Measurements from ENCODE around the gene BCOR. TPM values are rescaled to one million over a fixed set of nuclear protein-coding genes. Genes with fewer than 3 reads are reported as not detected.

The BCOR gene
- total and polyA plus RNA-seq, 2 of the 13 experiments (the other 11 are each of a cell fraction or from before 2014, with no cell fraction given): 14.3 to 15.2 TPM

GRCh38 chrX:40003428-40004245 lies 94.1 kb downstream of the BCOR start (continued):
- TF ChIP-seq GRHL1 (CRISPR knock-in tag; conservative IDR thresholded peaks at IDR 0.05) (no peak), RNF219 (CRISPR knock-in tag; IDR thresholded peaks at IDR 0.05) (no peak), HINFP (CRISPR knock-in tag; IDR thresholded peaks at IDR 0.05; ENCODE audit: low read depth) (no peak), SPEN (CRISPR knock-in tag; IDR thresholded peaks at IDR 0.05; ENCODE audit: low read depth) (0 out of 2 replicates have a peak, but pooled peaks have one; percentile 34), MYPOP (CRISPR knock-in tag; IDR thresholded peaks at IDR 0.05) (no peak), RERE (CRISPR knock-in tag; IDR thresholded peaks at IDR 0.05; ENCODE audit: low read depth) (no peak), HHEX (CRISPR knock-in tag; IDR thresholded peaks at IDR 0.05) (no peak), ZNF567 (CRISPR knock-in tag; IDR thresholded peaks at IDR 0.05; ENCODE audit: borderline replicate concordance) (no peak), SNAI1 (CRISPR knock-in tag; IDR thresholded peaks at IDR 0.05; ENCODE audit: borderline replicate concordance) (no peak), ZNF282 (IDR thresholded peaks at IDR 0.05; ENCODE audit: partially characterized antibody) (no peak), ZNF503 (CRISPR knock-in tag; IDR thresholded peaks at IDR 0.05) (no peak), YY1 (IDR thresholded peaks at IDR 0.05; ENCODE audit: insufficient read depth, insufficient replicate concordance, low read depth, low read length) (peak; percentile 40), ZNF614 (CRISPR knock-in tag; IDR thresholded peaks at IDR 0.05; ENCODE audit: borderline replicate concordance) (no peak)
